Psoas muscle (tissue), 8 donors: ENCODE results near the gene C6orf89. TPM values are rescaled to one million over a fixed set of nuclear protein-coding genes. Genes with fewer than 3 reads are reported as not detected.

ENCODE experiments used
- ATAC-seq, 4 donors: fragments of 200-7000 bp; cut with Tn5 transposase; one replicate each; pipeline ENCODE4 v1.9.1; 2020; ENCODE audit warnings: moderate library complexity in 3 of 4, mild to moderate bottlenecking in 2 of 4
- DNase-seq, 2 donors: peaks; one replicate each; pipeline ENCODE4 v3.0.0-alpha.2; 2020
- H3K27ac ChIP-seq: fragments of 200-600 bp; one replicate; pipeline ENCODE4 v1.8.0; 2022
- H3K27me3 ChIP-seq, 3 donors: fragments of 200-600 bp in 1 of 3; one replicate each; pipeline versions ENCODE4 v1.6.1 to v1.8.0; 2013 to 2022; ENCODE audit warnings: low read length in 2 of 3, mild to moderate bottlenecking in 2 of 3, moderate library complexity in 1 of 3; ENCODE audit not compliant: insufficient read depth in 3 of 3
- H3K36me3 ChIP-seq, 2 donors: fragments of 200-600 bp in 1 of 2; one replicate each; pipeline versions ENCODE4 v1.6.1 to v1.8.0; 2013 to 2022; ENCODE audit warnings: low read depth in 1 of 2, mild to moderate bottlenecking in 1 of 2, moderate library complexity in 1 of 2; ENCODE audit not compliant: insufficient read depth in 1 of 2
- H3K4me1 ChIP-seq: fragments of 200-600 bp; one replicate; pipeline ENCODE4 v1.8.0; 2022
- H3K4me3 ChIP-seq: fragments of 200-600 bp; one replicate; pipeline ENCODE4 v1.8.0; 2022; ENCODE audit warnings: mild to moderate bottlenecking
- H3K9me3 ChIP-seq: fragments of 200-600 bp; one replicate; pipeline ENCODE4 v1.8.0; 2022
- CTCF ChIP-seq: fragments of 200-600 bp; IDR thresholded peaks from one replicate; pipeline ENCODE4 v1.8.0; 2022; ENCODE audit warnings: antibody characterized with exemption
- WGBS, 3 donors: extraction: QIAGEN DNeasy Blood & Tissue Kit; methylation state at CpG; one replicate each; pipeline versions ENCODE4 v1.1.6 to v1.1.7; 2013; 5-methylcytosine and 5-hydroxymethylcytosine counted together
- intact Hi-C, 2 donors: fragments of 100-400 bp; cut with DNase I; formaldehyde crosslinking; loops; one replicate each; pipeline versions ENCODE4 v1.11.0 to v1.14.2; 2022
- polyA plus RNA-seq, 3 donors: library from polyadenylated mRNA; stranded (reverse); fragments of 200-250 nt; gene quantifications; one replicate each; pipeline ENCODE4 v1.2.3, GENCODE V29; 2013
- total RNA-seq, 4 donors: library from RNA; stranded (reverse); fragmentation: NEBNext Ultra II Directional in 2 of 4; extraction: Animal tissue kit (Norgen Biotek cat#: 25700) in 2 of 4; gene quantifications; one replicate each; pipeline versions ENCODE4 v1.2.1 to v1.2.4, GENCODE V29; 2021 to 2023
- donor health status: healthy with polysubstance abuse.
- donor health status: DM: no; HTN: no; CAD: no; lungs with moderate emphysema.
- donor health status: Bipolar disorder and iron deficiency.
- donor health status: healthy.
- donor health status: DM: yes; HTN: yes; CAD: no.
- donor health status: DM: no; HTN: no; CAD: no.
- donor health status: DM: no; HTN: no; CAD: no.
- donor health status: DM: yes; HTN: yes; CAD: no.

The C6orf89 gene
- total and polyA plus RNA-seq, 7 donors: 23.2 to 56.3 (median 49.6) TPM

GRCh38 chr6:36874443-36875249 is 11.1 kb upstream of the C6orf89 start, which contains the start of gene PPIL1:
Gene PPIL1, minus strand, starts transcription at chr6:36874803. Its CDS starts 31 bp downstream, at chr6:36874772.
- Histone ChIP-seq H3K4me1 (peaks cover 5% of the 10 kb centered on the region), H3K4me3 (peak within 1 kb of the TSS; percentile 79), H3K27ac (peak within 1 kb of the TSS; percentile 87), H3K27me3 (no peaks in the 10 kb centered on the region), H3K36me3 (peaks cover 0 to 21% of the 10 kb centered on the region in 2 donors), H3K9me3 (no peaks in the 10 kb centered on the region)
- WGBS, 3 donors: 0% methylated on average over 54 of the region's 54 CpGs
- ATAC-seq (peak; percentile 92 to 97 (median 94)), DNase-seq (peak; percentile 85 to 93)
- TF ChIP-seq CTCF: no peak
- intact Hi-C loops: no loop called here

- intact Hi-C loops: no loop called here
- TF ChIP-seq CTCF: no peak
- WGBS, 3 donors: 33 to 36% (median 34%) methylated on average over 6 of the region's 6 CpGs
- DNase-seq: no peak
- Histone ChIP-seq H3K27ac (peak overlapping the region; percentile 87), H3K9me3 (no peaks in the 10 kb centered on the region), H3K4me1 (peaks cover 5% of the 10 kb centered on the region), H3K27me3 (no peaks in the 10 kb centered on the region), H3K36me3 (peaks cover 0 to 15% of the 10 kb centered on the region in 2 donors), H3K4me3 (peak overlapping the region; percentile 79)
- peak in 1 of 4 donors; percentile 23 for ATAC-seq
Measured at GRCh38 chr6:36875250-36875633, 10.5 kb upstream of the C6orf89 start.

- H3K4me3 ChIP-seq: no peak overlapping the region
- no peak overlapping the region for H3K27ac ChIP-seq
- intact Hi-C loops: loop anchor here (2.0 to 10.0 kb wide), 6 partner anchors 43 to 330 kb away; no protein-coding TSS in a partner anchor
- H3K36me3 ChIP-seq: no peaks in the 10 kb centered on the region
- 96 to 99% (median 98%) methylated on average over 3 of the region's 3 CpGs for WGBS, 3 donors
- DNase-seq (no peak), ATAC-seq (no peak)
- no peak for TF ChIP-seq CTCF
- no peaks in the 10 kb centered on the region for H3K9me3 ChIP-seq
- peaks cover 20% of the 10 kb centered on the region for H3K4me1 ChIP-seq
- no peaks in the 10 kb centered on the region for H3K27me3 ChIP-seq
Measured at GRCh38 chr6:36884610-36885009, 1.1 kb upstream of the C6orf89 start.

- no peaks in the 10 kb centered on the region for H3K27me3 ChIP-seq
Measured at GRCh38 chr6:36886950-36887618, 1.3 kb downstream of the C6orf89 start.

More at GRCh38 chr6:36886950-36887618, 1.3 kb downstream of the C6orf89 start:
- peaks cover 20% of the 10 kb centered on the region for H3K4me1 ChIP-seq
- 56 to 75% (median 68%) methylated on average over 10 of the region's 10 CpGs for WGBS, 3 donors
- no peak for TF ChIP-seq CTCF
- ATAC-seq: no peak
- H3K4me3 ChIP-seq: peak overlapping the region; percentile 87
- H3K36me3 ChIP-seq: no peaks in the 10 kb centered on the region
- no peak for DNase-seq
- intact Hi-C loops: loop anchor here (5.0 to 10.0 kb wide), 4 partner anchors 40 to 328 kb away; no protein-coding TSS in a partner anchor
- peak overlapping the region; percentile 95 for H3K27ac ChIP-seq
- no peaks in the 10 kb centered on the region for H3K9me3 ChIP-seq
